HT1080 (cell line): ENCODE results near the gene PSTPIP2. TPM values are rescaled to one million over a fixed set of nuclear protein-coding genes. Genes with fewer than 3 reads are reported as not detected.
A peak's percentile ranks its signal among the peaks of the same experiment; 100 is the strongest.
"Not testable (repeated sequence)": the region's sequence is repeated elsewhere in the genome, so short reads cannot be mapped to it uniquely, and the experiment has no call there.

Experiments
- DNase-seq: peaks from one replicate; pipeline ENCODE4 v3.0.0-alpha.2; 2015; ENCODE audit warnings: low read depth
- total RNA-seq: library from RNA; depleted of rRNA; stranded (reverse); fragments of >200 nt; shearing (Covaris generic); gene quantifications from 2 replicates; pipeline ENCODE4 v1.2.3, GENCODE V29; 2014

PSTPIP2 gene
- total RNA-seq, 1 experiment from 2014 or later = 4.0 TPM

DNA sequence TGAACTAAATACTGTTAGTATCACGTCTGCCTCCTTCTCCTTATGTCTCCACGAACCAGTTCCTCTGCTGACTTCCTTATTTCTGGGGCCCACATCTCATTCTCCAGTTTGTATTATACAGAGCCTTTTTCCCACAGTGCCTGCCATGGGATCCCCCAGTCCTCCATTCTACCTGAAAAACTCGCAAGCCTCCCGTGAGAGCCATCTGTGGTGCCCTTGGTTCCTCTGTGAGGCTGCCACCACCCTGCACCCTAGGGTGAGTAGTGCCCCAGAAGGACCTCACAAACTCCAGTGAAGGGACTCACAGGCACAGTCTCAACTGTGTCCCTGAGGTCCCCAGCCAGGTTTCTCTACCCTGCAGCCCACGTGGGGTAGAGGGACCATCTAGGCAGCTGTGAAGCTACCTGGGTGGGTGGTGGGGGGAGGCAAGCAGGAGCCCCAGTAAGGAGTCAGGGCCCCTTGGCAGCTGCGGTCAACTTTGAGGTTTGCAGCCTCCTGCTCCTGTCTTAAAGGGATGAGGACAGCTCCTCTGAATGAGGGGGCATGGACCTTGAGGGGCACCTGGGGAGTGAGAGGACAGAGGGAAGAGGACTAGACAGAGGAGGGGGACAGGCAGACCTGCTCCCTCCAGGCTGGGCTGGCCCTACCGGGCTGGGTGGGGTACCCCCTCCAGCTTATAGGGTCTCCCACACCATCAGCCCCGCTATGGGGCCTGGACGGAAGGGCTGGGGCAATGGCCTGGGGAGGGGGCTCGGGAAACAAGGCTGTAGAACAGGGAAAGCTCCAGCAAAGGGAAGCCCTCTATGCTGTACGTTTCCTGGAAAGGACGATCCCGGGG is 1.0 kb downstream of the PSTPIP2 start:
- no peak for DNase-seq

- no peak for DNase-seq
These were observed 1.8 kb downstream of the PSTPIP2 start for GRCh38 chr18:46070232-46070631.

DNA sequence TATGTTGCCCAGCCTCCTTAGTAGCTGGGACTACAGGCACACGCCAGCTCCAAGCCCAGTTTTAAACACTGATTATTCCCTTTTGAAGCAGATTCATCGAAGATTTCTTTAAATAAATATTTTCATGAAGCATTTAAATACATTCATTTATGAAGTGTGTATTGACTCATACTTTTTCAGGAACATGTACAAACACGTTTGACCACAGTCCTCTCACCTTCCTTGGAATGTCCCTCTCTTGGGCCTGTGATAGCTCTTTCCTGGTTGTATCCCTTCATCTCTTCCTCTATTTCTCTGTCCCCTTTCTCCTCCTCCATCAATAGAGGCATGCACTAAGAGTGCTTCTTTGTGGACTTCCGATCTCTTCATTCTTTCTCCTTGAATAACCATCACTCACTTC is 2.5 kb downstream of the PSTPIP2 start:
- peak; percentile 21 for DNase-seq

GRCh38 chr18:46068763-46069162 is 3.3 kb downstream of the PSTPIP2 start:
- DNase-seq = no peak

GRCh38 chr18:46067438-46068007 is 4.5 kb downstream of the PSTPIP2 start:
- peak; percentile 24 for DNase-seq

DNA sequence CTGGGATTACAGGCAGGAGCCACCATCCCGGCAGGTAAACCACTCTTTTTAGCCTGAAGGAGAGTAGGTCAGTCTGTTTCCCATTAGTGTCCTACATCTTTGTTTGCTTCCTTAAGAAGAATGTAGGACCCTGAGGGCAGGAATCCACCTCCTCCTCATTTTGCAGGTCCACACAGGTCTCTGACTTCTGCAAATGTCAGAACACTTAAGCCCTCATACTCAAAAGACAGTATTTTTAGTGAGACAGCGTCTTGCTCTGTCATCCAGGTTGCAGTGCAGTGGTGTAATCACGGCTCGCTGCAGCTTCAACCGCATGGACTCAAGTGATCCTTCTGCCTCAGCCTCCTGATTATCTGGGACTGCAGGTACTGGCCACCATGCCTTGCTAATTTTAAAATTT is 9.3 kb downstream of the PSTPIP2 start:
- no peak for DNase-seq

DNA sequence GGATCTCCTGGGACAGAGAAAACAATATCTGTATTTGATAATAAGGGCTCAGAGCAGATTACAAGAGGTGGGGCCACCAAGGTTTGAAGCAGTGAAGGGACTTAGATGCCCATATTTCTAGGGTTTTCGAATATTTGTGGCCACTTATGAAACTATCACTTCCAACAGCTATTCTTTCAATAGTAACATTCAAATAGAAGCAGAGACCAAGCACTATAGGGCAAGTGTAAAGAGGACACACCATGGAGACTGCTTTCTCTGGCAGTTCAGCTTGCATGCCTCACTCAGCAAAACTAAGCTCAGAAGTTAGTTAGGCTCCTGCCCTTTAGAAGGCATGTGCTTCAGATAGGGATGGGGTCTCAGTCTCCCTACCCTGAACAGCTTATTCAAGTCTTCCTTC is 10.3 kb downstream of the PSTPIP2 start:
- no peak for DNase-seq

DNA sequence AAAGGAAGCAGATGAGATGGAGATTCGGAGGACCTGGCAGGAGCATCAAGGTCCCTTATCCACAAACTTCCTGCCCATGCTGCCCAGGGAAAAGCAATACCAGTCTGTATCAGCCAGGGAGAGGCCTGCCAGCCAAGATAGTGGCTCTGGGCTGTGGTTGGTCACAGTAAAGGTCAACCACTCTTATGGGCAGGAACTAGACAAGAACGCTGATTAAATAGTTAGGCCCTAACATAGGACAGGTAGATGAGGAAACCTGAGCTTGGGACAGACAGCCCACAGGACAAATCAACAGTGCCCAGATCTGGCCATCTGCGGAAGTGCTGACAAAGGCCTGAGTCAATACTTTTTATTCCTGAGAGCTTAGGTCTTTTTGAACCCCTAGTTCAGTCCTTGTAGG is 10.7 kb downstream of the PSTPIP2 start:
- DNase-seq = no peak

GRCh38 chr18:46060359-46060841 is 11.7 kb downstream of the PSTPIP2 start:
- no peak for DNase-seq

GRCh38 chr18:46055838-46056230 is 16.2 kb downstream of the PSTPIP2 start:
- no peak for DNase-seq

DNA sequence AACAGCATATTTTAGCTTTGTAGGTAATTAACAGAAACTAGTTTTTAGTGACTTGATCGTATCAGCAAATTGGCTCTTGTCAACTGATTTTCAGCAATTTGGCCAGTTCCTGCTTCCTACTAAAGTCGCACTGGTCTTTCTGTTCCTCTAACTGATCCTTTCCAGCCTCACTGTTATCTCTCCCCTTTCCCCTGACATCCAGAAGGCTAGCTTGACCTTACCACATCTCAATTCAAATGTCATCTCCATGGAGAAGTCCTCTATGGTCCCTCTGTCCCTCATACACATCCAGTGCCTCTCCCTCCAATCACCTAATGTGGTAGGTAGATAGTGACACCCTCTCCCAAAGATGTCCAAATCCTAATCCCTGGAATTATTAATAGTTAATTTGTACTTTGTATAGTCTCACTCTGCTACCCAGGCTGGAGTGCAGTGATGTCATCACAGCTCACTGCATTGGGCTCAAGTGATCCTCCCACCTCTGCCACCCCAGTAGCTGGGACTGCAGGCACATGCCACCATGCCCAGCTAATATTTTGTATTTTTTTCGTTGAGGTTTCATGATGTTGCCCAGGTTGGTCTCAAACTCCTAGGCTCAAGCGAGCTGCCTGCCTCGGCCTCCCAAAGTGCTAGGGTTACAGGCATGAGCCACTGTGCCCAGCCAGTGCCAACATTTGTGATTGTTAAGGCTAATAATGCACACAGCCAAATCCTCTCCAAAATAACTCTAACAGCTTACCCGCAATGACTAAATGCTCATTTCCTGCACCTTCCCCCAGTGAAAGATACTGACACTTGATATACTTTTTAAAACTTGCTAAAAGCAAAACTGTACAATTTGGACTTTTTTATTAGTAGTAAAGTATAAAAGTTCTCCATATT is 16.9 kb downstream of the PSTPIP2 start:
- DNase-seq = peak; percentile 59

DNA sequence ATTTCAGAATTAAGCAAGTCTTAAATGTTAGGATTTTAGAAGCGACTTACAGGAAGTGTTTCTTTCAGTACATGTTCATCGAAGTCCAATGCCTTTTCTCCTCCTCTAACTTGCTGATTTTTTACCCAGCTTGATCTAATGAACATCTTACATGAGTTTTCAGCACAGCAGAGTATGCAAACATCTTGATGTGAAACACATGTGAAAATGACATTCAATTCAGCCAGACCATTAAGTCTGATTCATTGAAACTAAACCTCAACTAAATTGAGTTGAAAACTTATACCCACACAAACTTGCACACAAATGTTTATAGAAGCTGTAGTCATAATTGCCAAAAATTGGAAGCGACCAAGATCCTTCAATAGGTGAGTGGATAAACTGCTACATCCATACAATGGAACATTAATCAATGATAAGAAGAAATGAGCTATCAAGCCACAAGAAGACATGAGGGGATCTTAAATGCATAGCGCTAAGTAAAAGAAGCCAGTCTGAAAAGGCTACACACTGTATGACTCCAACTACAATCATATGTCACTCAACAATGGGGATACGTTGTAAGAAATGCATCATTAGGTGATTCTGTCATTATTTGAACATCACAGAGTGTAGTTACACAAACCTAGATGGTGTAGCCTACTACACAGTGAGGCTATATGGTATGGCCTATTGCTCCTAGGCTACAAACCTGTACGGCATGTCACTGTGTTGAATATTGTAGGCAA is 18.5 kb downstream of the PSTPIP2 start:
- DNase-seq = no peak

GRCh38 chr18:46051731-46052461 is 20.2 kb downstream of the PSTPIP2 start:
- no peak for DNase-seq

DNA sequence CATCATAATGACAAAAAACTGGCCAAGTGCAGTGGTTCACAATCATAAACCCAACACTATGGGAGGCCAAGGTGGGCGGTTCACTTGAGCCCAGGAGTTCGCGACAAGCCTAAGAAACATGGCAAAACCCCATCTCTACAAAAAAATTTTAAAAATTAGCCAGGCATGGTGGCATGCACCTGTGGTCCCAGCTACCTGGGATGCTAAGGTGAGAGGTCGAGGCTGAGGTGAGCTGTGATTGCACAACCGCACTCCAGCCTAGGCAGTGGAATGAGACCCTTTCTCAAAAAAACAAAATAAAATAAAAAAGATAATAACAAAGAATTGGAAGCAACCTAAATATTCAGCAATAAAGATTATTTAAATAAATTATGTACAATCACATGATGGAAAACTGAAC is 21.8 kb downstream of the PSTPIP2 start:
- no peak for DNase-seq

DNA sequence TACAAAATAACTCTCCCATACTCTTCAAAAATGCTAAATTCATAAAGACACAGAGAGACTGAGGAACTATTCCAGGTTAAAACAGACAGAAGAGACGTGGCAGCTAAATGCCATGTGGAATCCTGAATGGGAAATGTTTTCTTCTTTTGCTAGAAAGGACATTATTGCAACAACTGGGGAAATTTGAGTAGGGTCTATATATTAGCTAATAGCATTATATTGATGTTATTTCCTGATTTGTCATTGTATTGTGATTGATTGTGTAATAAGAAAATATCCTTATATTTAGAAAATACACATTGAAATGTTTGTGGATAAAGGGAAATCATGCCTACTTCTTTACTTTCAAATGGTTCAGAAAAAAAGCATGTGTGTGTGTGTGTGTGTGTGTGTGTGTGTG is 23.4 kb downstream of the PSTPIP2 start:
- no peak for DNase-seq

GRCh38 chr18:46047369-46047768 is 24.7 kb downstream of the PSTPIP2 start:
- not testable (repeated sequence) for DNase-seq

- DNase-seq = no peak
These were observed 25.4 kb downstream of the PSTPIP2 start for GRCh38 chr18:46046688-46047087.

- no peak for DNase-seq
These were observed 25.9 kb downstream of the PSTPIP2 start for GRCh38 chr18:46046126-46046525.

GRCh38 chr18:46042571-46043123 is 29.4 kb downstream of the PSTPIP2 start:
- peak; percentile 73 for DNase-seq

DNA sequence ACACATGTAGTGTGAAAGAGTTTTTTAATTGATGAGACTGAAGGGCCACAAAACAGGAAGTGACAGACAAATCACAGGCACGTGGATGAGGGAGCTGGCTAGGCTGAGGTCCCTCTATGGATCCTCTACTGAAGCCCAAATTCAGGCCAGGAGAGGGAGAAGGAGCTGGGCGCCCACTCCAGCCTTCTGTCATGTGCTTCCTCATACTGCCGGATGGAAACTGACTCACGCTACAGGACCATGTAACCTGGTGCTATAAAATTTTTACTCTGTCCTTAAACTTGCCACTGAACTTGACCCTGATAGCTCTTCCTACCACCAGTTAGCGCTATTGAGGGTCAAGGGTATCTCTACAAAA is 31.3 kb downstream of the PSTPIP2 start:
- no peak for DNase-seq
